B cell (primary cell): ENCODE data around the gene AUTS2.

ENCODE experiments used
- CTCF ChIP-seq: fragments of 200-600 bp; IDR thresholded peaks from one replicate; pipeline ENCODE4 v1.8.0; 2022; ENCODE audit warnings: antibody characterized with exemption, mild to moderate bottlenecking
- EZH2 ChIP-seq: IDR thresholded peaks from 2 replicates; pipeline ENCODE4 v1.6.1; 2012; ENCODE audit warnings: borderline replicate concordance, low read depth, mild to moderate bottlenecking, moderate library complexity, low read length; ENCODE audit not compliant: insufficient read depth, poor library complexity, severe bottlenecking

- TF ChIP-seq CTCF (no peak), EZH2 (no peak)
Observed at GRCh38 chr7:69982197-69982596, 383.9 kb downstream of the AUTS2 start.
